NCI-H187 treated with DMSO at 0.1 percent for 48 hours (cell line): ENCODE measurements around the gene CCDC71L.
"Not testable (repeated sequence)": the region's sequence is repeated elsewhere in the genome, so short reads cannot be mapped to it uniquely, and the experiment has no call there.

Source experiments
- DNase-seq: peaks from one replicate; lab custom pipeline; 2025; lab: John Stamatoyannopoulos, UW

Gene CCDC71L

GRCh38 chr7:106660862-106661720, at the start of gene CCDC71L:
TSS of gene CCDC71L (minus strand) at chr7:106661158. CDS start at chr7:106660896, 262 bp downstream.
- DNase-seq, result peak; percentile 94

GRCh38 chr7:106709604-106710003, 48.6 kb upstream of the CCDC71L start:
- not testable (repeated sequence) for DNase-seq

- DNase-seq, result no peak
These were observed 43.3 kb upstream of the CCDC71L start for GRCh38 chr7:106704000-106704840.

- DNase-seq, result no peak
These were observed 32.9 kb upstream of the CCDC71L start for GRCh38 chr7:106693677-106694353.

GRCh38 chr7:106692450-106693051, 31.6 kb upstream of the CCDC71L start:
- DNase-seq, result no peak

- DNase-seq, result not testable (repeated sequence)
These were observed 27.2 kb upstream of the CCDC71L start for GRCh38 chr7:106688161-106688560.

GRCh38 chr7:106683941-106684340, 23.0 kb upstream of the CCDC71L start:
- DNase-seq, result no peak

GRCh38 chr7:106681815-106682495, 21.0 kb upstream of the CCDC71L start:
- no peak for DNase-seq

GRCh38 chr7:106679153-106679931, 18.4 kb upstream of the CCDC71L start:
- no peak for DNase-seq

GRCh38 chr7:106678795-106679152, 17.8 kb upstream of the CCDC71L start:
- DNase-seq, result no peak

- DNase-seq, result not testable (repeated sequence)
These were observed 15.5 kb upstream of the CCDC71L start for GRCh38 chr7:106676506-106676905.

- DNase-seq, result not testable (repeated sequence)
These were observed 12.7 kb upstream of the CCDC71L start for GRCh38 chr7:106673688-106674087.

- not testable (repeated sequence) for DNase-seq
These were observed 11.0 kb upstream of the CCDC71L start for GRCh38 chr7:106671930-106672329.

GRCh38 chr7:106671160-106671559, 10.2 kb upstream of the CCDC71L start:
- DNase-seq, result no peak

GRCh38 chr7:106668861-106669524, 8.0 kb upstream of the CCDC71L start:
- no peak for DNase-seq

GRCh38 chr7:106666353-106666752, 5.4 kb upstream of the CCDC71L start:
- no peak for DNase-seq

- no peak for DNase-seq
These were observed 3.4 kb upstream of the CCDC71L start for GRCh38 chr7:106664343-106664742.

- DNase-seq, result no peak
These were observed 746 bp downstream of the CCDC71L start for GRCh38 chr7:106659963-106660861.
